ENCODE measurements around the gene KAT5. TPM values are rescaled to one million over a fixed set of nuclear protein-coding genes. Genes with fewer than 3 reads are reported as not detected.
"Not testable (repeated sequence)": the region's sequence is repeated elsewhere in the genome, so short reads cannot be mapped to it uniquely, and the experiment has no call there.

KAT5 gene
- total and polyA plus RNA-seq, 7 experiments from 2014 or later, result 36.8 to 133 (median 104) TPM

DNA sequence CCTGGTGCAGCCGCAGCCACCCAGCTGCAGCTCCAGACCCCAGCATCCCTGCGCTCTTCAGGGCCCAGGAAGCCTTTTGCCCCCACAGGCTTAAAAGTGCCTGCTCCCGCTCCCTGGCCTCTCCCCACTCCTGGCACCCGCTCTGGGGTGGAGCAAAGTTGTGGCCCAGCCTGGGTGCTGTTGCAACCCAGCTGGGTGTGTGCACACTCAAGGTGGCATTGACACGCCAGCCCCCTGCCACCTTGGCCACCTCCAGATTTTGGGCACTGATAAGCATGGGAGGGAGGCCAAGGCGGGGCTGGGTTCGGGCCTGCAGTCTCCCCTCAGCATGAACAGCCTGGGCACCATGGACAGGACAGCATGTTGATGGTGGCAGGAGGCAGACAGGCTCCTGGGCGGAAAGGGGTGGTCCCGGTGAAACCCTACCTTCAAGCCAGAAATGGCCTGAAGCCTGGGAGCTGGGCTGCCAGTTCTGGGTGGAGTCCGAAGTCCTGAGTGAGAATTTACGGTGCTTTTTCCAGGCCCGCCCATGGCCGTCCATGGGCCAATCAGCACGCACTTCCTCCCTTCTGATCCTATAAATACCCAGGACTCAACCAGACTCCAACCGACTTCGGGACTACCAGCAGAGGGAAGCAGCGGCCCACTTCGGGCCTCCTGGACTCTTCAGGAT, 32.1 kb downstream of the KAT5 start:
- DNase-seq (no peak), ATAC-seq (peak; percentile 66)
- Mint-ChIP-seq H3K27me3 (peaks cover 9 to 28% (median 12%) of the 10 kb centered on the region in 5 donors), H3K4me1 (no peaks in the 10 kb centered on the region), H3K9me3 (no peaks in the 10 kb centered on the region), H3K36me3 (no peaks in the 10 kb centered on the region), H3K4me3 (no peak overlapping the region), H3K27ac (no peak overlapping the region)
- no peak overlapping the region for H3K4me3 ChIP-seq (ENCODE audit: low read length)
- no peaks in the 10 kb centered on the region for H3K36me3 ChIP-seq (ENCODE audit: control insufficient read depth in 2 of 3, insufficient read depth in 3 of 3, low read length in 3 of 3)
- H3K27ac ChIP-seq (ENCODE audit: low read depth, low read length), result no peak overlapping the region
- H3K4me1 ChIP-seq (ENCODE audit: control insufficient read depth in 2 of 2, insufficient read depth in 2 of 2, low read length in 2 of 2), result no peaks in the 10 kb centered on the region
- peaks cover 0 to 4% of the 10 kb centered on the region in 2 donors for H3K27me3 ChIP-seq (ENCODE audit: control insufficient read depth in 2 of 2, insufficient read depth in 2 of 2, low read length in 2 of 2)
- no peaks in the 10 kb centered on the region for H3K9me3 ChIP-seq (ENCODE audit: control insufficient read depth in 2 of 3, low read length in 3 of 3)
- ChIA-PET CTCF (no interaction called here), POLR2A (no interaction called here)
- intact Hi-C loops (cut with micrococcal nuclease), result no loop called here

DNA sequence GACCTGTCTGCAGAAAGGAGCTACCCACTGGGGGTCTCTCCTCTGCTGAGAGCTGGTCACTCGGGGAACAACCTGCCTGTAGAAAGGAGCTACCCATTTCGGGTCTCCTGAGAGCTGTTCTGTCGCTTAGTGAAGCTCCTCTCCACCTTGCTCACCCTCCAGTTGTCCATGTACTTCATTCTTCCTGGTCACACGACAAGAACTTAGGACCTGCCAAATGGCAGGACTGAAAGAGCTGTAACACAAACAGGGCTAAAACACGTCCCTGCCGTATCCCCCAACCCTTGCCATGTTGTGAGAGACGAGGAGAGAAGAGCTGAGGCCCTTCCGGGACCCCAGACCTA, 32.6 kb downstream of the KAT5 start:
- H3K36me3 ChIP-seq (ENCODE audit: control insufficient read depth in 2 of 3, insufficient read depth in 3 of 3, low read length in 3 of 3), result no peaks in the 10 kb centered on the region
- no peaks in the 10 kb centered on the region for H3K9me3 Mint-ChIP-seq
- peaks cover 0 to 4% of the 10 kb centered on the region in 2 donors for H3K27me3 ChIP-seq (ENCODE audit: control insufficient read depth in 2 of 2, insufficient read depth in 2 of 2, low read length in 2 of 2)
- DNase-seq (no peak), ATAC-seq (no peak)
- no peaks in the 10 kb centered on the region for H3K9me3 ChIP-seq (ENCODE audit: control insufficient read depth in 2 of 3, low read length in 3 of 3)
- H3K27ac ChIP-seq (ENCODE audit: low read depth, low read length), result no peak overlapping the region
- H3K27ac Mint-ChIP-seq, result no peak overlapping the region
- H3K36me3 Mint-ChIP-seq, result no peaks in the 10 kb centered on the region
- ChIA-PET POLR2A (no interaction called here), CTCF (interaction anchor here (0.5 kb wide), 1 partner anchor 241 kb away, joined by 3 read pairs; no protein-coding TSS in a partner anchor)
- H3K27me3 Mint-ChIP-seq, result peaks cover 9 to 33% (median 16%) of the 10 kb centered on the region in 5 donors
- no peaks in the 10 kb centered on the region for H3K4me1 ChIP-seq (ENCODE audit: control insufficient read depth in 2 of 2, insufficient read depth in 2 of 2, low read length in 2 of 2)
- H3K4me3 Mint-ChIP-seq, result no peak overlapping the region
- intact Hi-C loops (cut with micrococcal nuclease), result no loop called here
- H3K4me1 Mint-ChIP-seq, result no peaks in the 10 kb centered on the region
- no peak overlapping the region for H3K4me3 ChIP-seq (ENCODE audit: low read length)

DNA sequence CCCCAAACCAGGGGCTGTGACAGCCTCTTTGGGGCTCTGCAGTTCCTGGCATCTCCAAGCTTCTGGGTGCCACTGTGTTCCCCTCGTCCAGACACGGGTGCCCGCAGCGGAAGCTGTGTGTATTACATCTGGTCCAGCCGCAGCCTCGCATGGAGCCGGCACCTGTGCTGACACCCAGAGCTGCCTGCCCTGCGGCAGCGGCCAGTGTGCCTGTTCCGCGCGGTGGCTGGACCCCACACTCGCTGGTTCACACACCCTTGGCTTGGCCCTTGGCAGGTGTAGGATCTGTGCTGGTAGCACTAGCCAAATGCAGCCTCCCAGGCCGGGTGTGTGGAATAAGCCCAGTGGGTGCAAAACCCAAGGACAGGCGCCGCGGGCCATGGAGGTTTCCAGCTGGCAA, 33.0 kb downstream of the KAT5 start:
- Histone ChIP-seq H3K4me3 (ENCODE audit: low read length) (no peak overlapping the region), H3K27ac (ENCODE audit: low read depth, low read length) (no peak overlapping the region), H3K4me1 (ENCODE audit: control insufficient read depth in 2 of 2, insufficient read depth in 2 of 2, low read length in 2 of 2) (no peaks in the 10 kb centered on the region), H3K9me3 (ENCODE audit: control insufficient read depth in 2 of 3, low read length in 3 of 3) (no peaks in the 10 kb centered on the region), H3K27me3 (ENCODE audit: control insufficient read depth in 2 of 2, insufficient read depth in 2 of 2, low read length in 2 of 2) (peaks cover 0 to 4% of the 10 kb centered on the region in 2 donors), H3K36me3 (ENCODE audit: control insufficient read depth in 2 of 3, insufficient read depth in 3 of 3, low read length in 3 of 3) (no peaks in the 10 kb centered on the region)
- H3K9me3 Mint-ChIP-seq, result no peaks in the 10 kb centered on the region
- DNase-seq (no peak), ATAC-seq (no peak)
- ChIA-PET POLR2A (no interaction called here), CTCF (interaction anchor here (0.5 kb wide), 1 partner anchor 241 kb away, joined by 3 read pairs; no protein-coding TSS in a partner anchor)
- H3K36me3 Mint-ChIP-seq, result no peaks in the 10 kb centered on the region
- no peaks in the 10 kb centered on the region for H3K4me1 Mint-ChIP-seq
- H3K27ac Mint-ChIP-seq, result no peak overlapping the region
- no peak overlapping the region for H3K4me3 Mint-ChIP-seq
- intact Hi-C loops (cut with micrococcal nuclease), result no loop called here
- peaks cover 9 to 35% (median 16%) of the 10 kb centered on the region in 5 donors for H3K27me3 Mint-ChIP-seq

DNA sequence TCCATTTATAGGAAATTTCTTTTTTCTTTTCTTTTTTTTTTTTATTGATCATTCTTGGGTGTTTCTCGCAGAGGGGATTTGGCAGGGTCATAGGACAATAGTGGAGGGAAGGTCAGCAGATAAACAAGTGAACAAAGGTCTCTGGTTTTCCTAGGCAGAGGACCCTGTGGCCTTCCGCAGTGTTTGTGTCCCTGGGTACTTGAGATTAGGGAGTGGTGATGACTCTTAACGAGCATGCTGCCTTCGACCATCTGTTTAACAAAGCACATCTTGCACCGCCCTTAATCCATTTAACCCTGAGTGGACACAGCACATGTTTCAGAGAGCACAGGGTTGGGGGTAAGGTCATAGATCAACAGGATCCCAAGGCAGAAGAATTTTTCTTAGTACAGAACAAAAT, 50.1 kb downstream of the KAT5 start:
- H3K4me3 Mint-ChIP-seq; POLR2A ChIA-PET; H3K9me3 Mint-ChIP-seq; H3K4me1 Mint-ChIP-seq; H3K4me3 ChIP-seq (ENCODE audit: low read length); DNase-seq; H3K27ac ChIP-seq (ENCODE audit: low read depth, low read length); H3K4me1 ChIP-seq (ENCODE audit: control insufficient read depth in 2 of 2, insufficient read depth in 2 of 2, low read length in 2 of 2); H3K36me3 Mint-ChIP-seq; H3K27ac Mint-ChIP-seq; H3K9me3 ChIP-seq (ENCODE audit: control insufficient read depth in 2 of 3, low read length in 3 of 3); intact Hi-C loops (cut with micrococcal nuclease); ATAC-seq; H3K36me3 ChIP-seq (ENCODE audit: control insufficient read depth in 2 of 3, insufficient read depth in 3 of 3, low read length in 3 of 3); H3K27me3 ChIP-seq (ENCODE audit: control insufficient read depth in 2 of 2, insufficient read depth in 2 of 2, low read length in 2 of 2): not testable (repeated sequence)
- CTCF ChIA-PET, result interaction anchor here (0.8 kb wide), 1 partner anchor 57 kb away, joined by 3 read pairs; no protein-coding TSS in a partner anchor
- H3K27me3 Mint-ChIP-seq, result peaks cover 14 to 25% (median 20%) of the 10 kb centered on the region in 5 donors

DNA sequence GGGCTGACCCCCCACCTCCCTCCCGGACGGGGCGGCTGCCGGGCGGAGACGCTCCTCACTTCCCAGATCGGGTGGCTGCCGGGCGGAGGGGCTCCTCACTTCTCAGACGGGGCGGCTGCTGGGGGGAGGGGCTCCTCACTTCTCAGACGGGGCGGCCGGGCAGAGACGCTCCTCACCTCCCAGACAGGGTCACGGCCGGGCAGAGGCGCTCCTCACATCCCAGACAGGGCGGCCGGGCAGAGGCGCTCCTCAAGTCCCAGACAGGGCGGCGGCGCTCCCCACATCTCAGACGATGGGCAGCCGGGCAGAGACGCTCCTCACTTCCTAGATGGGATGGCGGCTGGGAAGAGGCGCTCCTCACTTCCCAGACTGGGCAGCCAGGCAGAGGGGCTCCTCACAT, 50.8 kb downstream of the KAT5 start:
- H3K4me3 ChIP-seq (ENCODE audit: low read length); H3K36me3 ChIP-seq (ENCODE audit: control insufficient read depth in 2 of 3, insufficient read depth in 3 of 3, low read length in 3 of 3); H3K9me3 ChIP-seq (ENCODE audit: control insufficient read depth in 2 of 3, low read length in 3 of 3); H3K4me1 Mint-ChIP-seq; H3K36me3 Mint-ChIP-seq; H3K27me3 ChIP-seq (ENCODE audit: control insufficient read depth in 2 of 2, insufficient read depth in 2 of 2, low read length in 2 of 2); H3K27ac ChIP-seq (ENCODE audit: low read depth, low read length); ATAC-seq; H3K4me1 ChIP-seq (ENCODE audit: control insufficient read depth in 2 of 2, insufficient read depth in 2 of 2, low read length in 2 of 2); H3K27ac Mint-ChIP-seq; CTCF ChIA-PET; H3K4me3 Mint-ChIP-seq; intact Hi-C loops (cut with micrococcal nuclease); H3K9me3 Mint-ChIP-seq; DNase-seq: not testable (repeated sequence)
- peaks cover 9 to 25% (median 17%) of the 10 kb centered on the region in 5 donors for H3K27me3 Mint-ChIP-seq
- POLR2A ChIA-PET, result interaction anchor here (0.6 kb wide), 1 partner anchor 273 kb away, joined by 3 read pairs; no protein-coding TSS in a partner anchor

DNA sequence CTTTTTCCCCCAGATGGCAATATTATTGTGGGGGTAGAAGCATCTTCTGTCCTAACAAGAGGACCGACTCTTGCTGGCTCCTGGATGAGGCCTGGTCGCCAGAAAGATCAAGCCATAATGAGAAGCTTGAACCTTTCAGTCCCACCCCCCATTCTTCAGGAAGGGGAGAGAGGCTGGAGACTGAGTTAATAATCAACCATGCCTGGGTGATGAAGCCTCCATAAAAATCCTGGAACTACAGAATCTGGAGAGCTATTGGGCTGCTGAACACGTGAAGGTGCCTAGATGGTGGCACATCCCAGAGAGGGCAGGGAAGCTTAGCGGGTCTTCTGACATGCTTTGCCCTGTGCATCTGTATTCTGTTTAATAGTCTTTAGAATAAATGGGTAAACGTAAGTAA, 52.4 kb downstream of the KAT5 start:
- no peak for ATAC-seq

DNA sequence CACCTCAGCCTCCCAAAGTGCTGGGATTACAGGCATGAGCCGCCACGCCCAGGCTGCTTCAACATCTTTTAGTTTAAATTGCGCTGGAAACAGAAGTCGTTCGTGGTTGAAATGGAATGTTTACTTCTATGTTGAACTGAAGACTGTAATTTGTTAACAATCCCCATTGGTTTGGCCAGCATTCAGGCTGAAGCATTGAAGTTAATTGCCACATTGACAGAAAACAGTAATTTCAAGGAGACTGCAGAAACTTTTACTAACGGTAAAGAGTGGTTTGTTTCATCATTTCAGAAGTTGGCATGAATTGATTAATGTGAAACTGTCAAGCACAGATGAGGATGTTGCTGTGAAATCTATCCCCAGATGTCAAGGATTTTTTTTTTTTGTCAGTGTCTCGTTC, 54.5 kb downstream of the KAT5 start:
- H3K4me3 ChIP-seq (ENCODE audit: low read length), result no peak overlapping the region
- Mint-ChIP-seq H3K4me1 (peaks cover 3 to 13% (median 6%) of the 10 kb centered on the region in 7 donors), H3K27ac (no peak overlapping the region), H3K9me3 (peaks cover 0 to under 1% (median 0%) of the 10 kb centered on the region in 11 donors), H3K27me3 (peaks cover 0 to under 1% (median 0%) of the 10 kb centered on the region in 5 donors), H3K4me3 (no peak overlapping the region), H3K36me3 (no peaks in the 10 kb centered on the region)
- intact Hi-C loops (cut with micrococcal nuclease), result no loop called here
- H3K27me3 ChIP-seq (ENCODE audit: control insufficient read depth in 2 of 2, insufficient read depth in 2 of 2, low read length in 2 of 2), result no peaks in the 10 kb centered on the region
- H3K36me3 ChIP-seq (ENCODE audit: control insufficient read depth in 2 of 3, insufficient read depth in 3 of 3, low read length in 3 of 3), result no peaks in the 10 kb centered on the region
- H3K4me1 ChIP-seq (ENCODE audit: control insufficient read depth in 2 of 2, insufficient read depth in 2 of 2, low read length in 2 of 2), result no peaks in the 10 kb centered on the region
- POLR2A ChIA-PET, result no interaction called here
- no peak overlapping the region for H3K27ac ChIP-seq (ENCODE audit: low read depth, low read length)
- CTCF ChIA-PET, result no interaction called here
- DNase-seq (no peak), ATAC-seq (no peak)
- no peaks in the 10 kb centered on the region for H3K9me3 ChIP-seq (ENCODE audit: control insufficient read depth in 2 of 3, low read length in 3 of 3)

More for the DNA sequence above, 52.4 kb downstream of the KAT5 start:
- H3K4me1 ChIP-seq (ENCODE audit: control insufficient read depth in 2 of 2, insufficient read depth in 2 of 2, low read length in 2 of 2), result no peaks in the 10 kb centered on the region
- no peak overlapping the region for H3K27ac ChIP-seq (ENCODE audit: low read depth, low read length)
- peaks cover 0 to 1% (median under 1%) of the 10 kb centered on the region in 7 donors for H3K4me1 Mint-ChIP-seq
- POLR2A ChIA-PET, result no interaction called here
- no peaks in the 10 kb centered on the region for H3K36me3 ChIP-seq (ENCODE audit: control insufficient read depth in 2 of 3, insufficient read depth in 3 of 3, low read length in 3 of 3)
- H3K27ac Mint-ChIP-seq, result no peak overlapping the region
- H3K27me3 Mint-ChIP-seq, result peaks cover 3 to 16% (median 7%) of the 10 kb centered on the region in 5 donors
- CTCF ChIA-PET, result interaction anchor here (0.6 kb wide), 1 partner anchor 53 kb away, joined by 3 read pairs; no protein-coding TSS in a partner anchor
- no peak overlapping the region for H3K4me3 Mint-ChIP-seq
- no peak for DNase-seq
- H3K36me3 Mint-ChIP-seq, result no peaks in the 10 kb centered on the region
- H3K9me3 ChIP-seq (ENCODE audit: control insufficient read depth in 2 of 3, low read length in 3 of 3), result no peaks in the 10 kb centered on the region
- no peak overlapping the region for H3K4me3 ChIP-seq (ENCODE audit: low read length)
- peaks cover 0 to 2% (median 0%) of the 10 kb centered on the region in 11 donors for H3K9me3 Mint-ChIP-seq
- peaks cover 0 to 3% of the 10 kb centered on the region in 2 donors for H3K27me3 ChIP-seq (ENCODE audit: control insufficient read depth in 2 of 2, insufficient read depth in 2 of 2, low read length in 2 of 2)
- intact Hi-C loops (cut with micrococcal nuclease), result no loop called here
